22Rv1 (cell line): ENCODE results near the gene ZNF79.

Experiments used
- H3K27ac ChIP-seq: fragments of 450-650 bp; 2 replicates; pipeline ENCODE4 v1.5.1; 2017
- CTCF ChIP-seq: fragments of 450-650 bp; IDR thresholded peaks from 2 replicates; pipeline ENCODE4 v1.5.1; 2017; ENCODE audit warnings: mild to moderate bottlenecking
- ZFX ChIP-seq: fragments of 450-650 bp; IDR thresholded peaks from 2 replicates; pipeline ENCODE4 v1.6.1; 2017; ENCODE audit warnings: antibody characterized with exemption, borderline replicate concordance

ZNF79 gene

DNA sequence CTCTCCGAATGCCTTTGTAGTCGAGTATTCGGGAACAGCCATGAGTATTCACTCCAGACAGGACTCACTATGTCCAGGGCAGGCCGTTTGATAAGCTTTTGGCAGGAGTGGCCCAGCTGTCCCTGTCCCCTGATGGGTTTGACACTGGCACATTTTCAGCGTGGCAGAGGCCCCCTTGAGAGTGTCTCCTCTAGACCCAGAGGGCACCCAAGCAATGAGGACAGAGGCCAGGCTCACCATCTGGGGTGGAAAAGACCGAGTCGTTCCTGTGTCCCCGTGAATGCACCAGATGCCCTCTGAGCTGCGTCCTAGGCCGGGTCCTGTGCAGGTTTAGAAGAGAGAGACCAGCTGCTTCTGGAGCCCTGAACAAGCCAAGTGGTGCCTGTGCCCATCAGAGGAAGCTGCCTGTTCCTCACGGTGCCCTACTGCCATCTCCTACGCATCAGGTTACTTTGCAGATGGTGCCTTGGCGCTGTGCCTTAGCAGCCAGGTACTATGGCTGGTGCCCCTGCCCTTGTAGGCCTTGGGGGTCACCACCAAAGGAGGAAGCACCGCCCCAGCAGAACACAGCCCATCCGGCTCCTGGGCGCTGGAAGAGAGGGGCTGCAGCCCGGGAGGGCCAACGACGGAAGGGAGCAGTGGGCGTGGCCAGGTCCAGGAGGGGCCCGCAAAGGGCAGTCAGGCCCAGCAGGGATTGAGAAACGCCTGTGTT is 69.6 kb downstream of the ZNF79 start:
- no peak for TF ChIP-seq ZFX
- no peak for TF ChIP-seq CTCF
- no peak overlapping the region for H3K27ac ChIP-seq

DNA sequence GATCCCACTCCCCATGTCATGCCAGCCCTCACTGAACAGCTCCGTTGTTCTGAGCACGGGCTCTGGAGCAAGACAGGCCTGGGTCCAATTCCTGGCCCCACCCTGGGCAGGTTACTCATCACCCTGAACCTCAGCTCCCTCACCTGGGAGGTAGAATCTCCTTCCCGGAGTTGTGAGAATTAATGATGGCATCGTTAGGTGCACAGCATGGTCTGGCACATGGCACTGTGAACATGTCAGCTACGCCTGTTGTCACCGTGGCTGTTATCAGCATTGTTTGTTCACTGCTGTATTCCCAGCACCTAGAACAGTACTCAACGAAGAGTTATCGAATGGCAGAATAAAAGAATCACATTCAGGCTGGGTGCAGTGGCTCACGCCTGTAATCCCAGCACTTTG is 70.1 kb downstream of the ZNF79 start:
- H3K27ac ChIP-seq: no peak overlapping the region
- TF ChIP-seq ZFX (no peak), CTCF (no peak)
